Neuronal stem cell (in vitro differentiated cells): ENCODE data around the gene HDHD2.

ENCODE experiments used
- DNase-seq: peaks from one replicate; pipeline ENCODE4 v3.0.0-alpha.2; 2013; ENCODE audit warnings: low spot score
- H2AFZ ChIP-seq: one replicate; pipeline ENCODE4 v1.6.1; 2013; ENCODE audit warnings: mild to moderate bottlenecking, low read length, inconsistent platforms
- H2AK5ac ChIP-seq: 2 replicates; pipeline ENCODE4 v1.6.1; 2013; ENCODE audit warnings: low read depth, mild to moderate bottlenecking, inconsistent platforms, low read length, moderate library complexity, mixed read lengths
- H2BK120ac ChIP-seq: 2 replicates; pipeline ENCODE4 v1.6.1; 2013; ENCODE audit warnings: low read depth, mild to moderate bottlenecking, inconsistent platforms, low read length, moderate library complexity, mixed read lengths
- H2BK12ac ChIP-seq: one replicate; pipeline ENCODE4 v1.6.1; 2013; ENCODE audit warnings: low read length, inconsistent platforms
- H2BK15ac ChIP-seq: 2 replicates; pipeline ENCODE4 v1.6.1; 2013; ENCODE audit warnings: mild to moderate bottlenecking, low read length, inconsistent platforms, mixed read lengths
- H2BK5ac ChIP-seq: one replicate; pipeline ENCODE4 v1.6.1; 2013; ENCODE audit warnings: inconsistent platforms, mild to moderate bottlenecking, low read length, moderate library complexity
- H3K14ac ChIP-seq: one replicate; pipeline ENCODE4 v1.6.1; 2013; ENCODE audit warnings: low read length, inconsistent platforms
- H3K18ac ChIP-seq: 2 replicates; pipeline ENCODE4 v1.6.1; 2013; ENCODE audit warnings: low read length, inconsistent platforms
- H3K23ac ChIP-seq: 2 replicates; pipeline ENCODE4 v1.6.1; 2013; ENCODE audit warnings: low read depth, mild to moderate bottlenecking, mixed read lengths, low read length, inconsistent platforms; ENCODE audit not compliant: poor library complexity
- H3K27ac ChIP-seq: replicated peaks from 3 replicates; pipeline ENCODE4 v1.5.1; 2013; ENCODE audit warnings: low read length, inconsistent platforms
- H3K27me3 ChIP-seq, 3 experiments: 2 replicates each; pipeline ENCODE4 v1.6.1; 2013; ENCODE audit warnings: low read length in 3 of 3, mild to moderate bottlenecking in 2 of 3, inconsistent platforms in 1 of 3, low read depth in 1 of 3, mixed read lengths in 1 of 3, moderate library complexity in 1 of 3; ENCODE audit not compliant: control insufficient read depth in 3 of 3, insufficient read depth in 3 of 3
- H3K36me3 ChIP-seq, 2 donors: replicated peaks in 1 of 2; 2 replicates each; pipeline ENCODE4 v1.6.1; 2013; ENCODE audit warnings: low read length in 2 of 2; ENCODE audit not compliant: control insufficient read depth in 2 of 2, insufficient read depth in 2 of 2
- H3K4ac ChIP-seq: 2 replicates; pipeline ENCODE4 v1.6.1; 2013; ENCODE audit warnings: inconsistent platforms, mild to moderate bottlenecking, low read length, moderate library complexity
- H3K4me1 ChIP-seq, 2 donors: 1 replicate in 1 of 2; 2 replicates in 1 of 2; pipeline ENCODE4 v1.6.1; 2013; ENCODE audit warnings: low read length in 2 of 2, low read depth in 1 of 2; ENCODE audit not compliant: control insufficient read depth in 2 of 2, insufficient read depth in 1 of 2
- H3K4me2 ChIP-seq: one replicate; pipeline ENCODE4 v1.6.1; 2013; ENCODE audit warnings: mild to moderate bottlenecking, low read length, inconsistent platforms; ENCODE audit not compliant: insufficient read depth, poor library complexity, severe bottlenecking
- H3K4me3 ChIP-seq, 2 donors: 2 replicates each; pipeline ENCODE4 v1.5.1; 2013; ENCODE audit warnings: low read length in 2 of 2, mild to moderate bottlenecking in 2 of 2, inconsistent platforms in 1 of 2, moderate library complexity in 1 of 2
- H3K79me1 ChIP-seq: one replicate; pipeline ENCODE4 v1.6.1; 2013; ENCODE audit warnings: low read depth, mild to moderate bottlenecking, inconsistent platforms, low read length, moderate library complexity
- H3K9ac ChIP-seq: one replicate; pipeline ENCODE4 v1.6.1; 2013; ENCODE audit warnings: mild to moderate bottlenecking, low read depth, low read length, inconsistent platforms; ENCODE audit not compliant: poor library complexity
- H3K9me3 ChIP-seq, 2 donors: replicated peaks in 1 of 2; 2 replicates each; pipeline versions ENCODE3 to v1.6.1; 2013; ENCODE audit warnings: low read length in 2 of 2, mild to moderate bottlenecking in 2 of 2, inconsistent platforms in 1 of 2, low read depth in 1 of 2, mixed read lengths in 1 of 2, moderate library complexity in 1 of 2; ENCODE audit not compliant: control insufficient read depth in 2 of 2, insufficient read depth in 1 of 2
- H4K8ac ChIP-seq: one replicate; pipeline ENCODE4 v1.6.1; 2013; ENCODE audit warnings: low read depth, mild to moderate bottlenecking, inconsistent platforms, low read length, moderate library complexity
- H4K91ac ChIP-seq: one replicate; pipeline ENCODE4 v1.6.1; 2013; ENCODE audit warnings: low read length, low read depth, mild to moderate bottlenecking, inconsistent platforms; ENCODE audit not compliant: poor library complexity
- WGBS, 2 donors: extraction: QIAGEN DNeasy Blood & Tissue Kit; methylation state at CpG; one replicate each; pipeline ENCODE4 v1.1.7; 2013; ENCODE audit warnings: missing lambda C conversion rate in 2 of 2, mixed read lengths in 1 of 2; ENCODE audit not compliant: insufficient read length in 2 of 2, insufficient replicate concordance in 1 of 2; ENCODE audit errors: extremely low coverage in 2 of 2; 5-methylcytosine and 5-hydroxymethylcytosine counted together

Gene HDHD2

GRCh38 chr18:47168913-47169312 is 18.6 kb upstream of the HDHD2 start:
- WGBS, 2 donors, result no CpG with 5 or more reads among the region's 1 CpG

DNA sequence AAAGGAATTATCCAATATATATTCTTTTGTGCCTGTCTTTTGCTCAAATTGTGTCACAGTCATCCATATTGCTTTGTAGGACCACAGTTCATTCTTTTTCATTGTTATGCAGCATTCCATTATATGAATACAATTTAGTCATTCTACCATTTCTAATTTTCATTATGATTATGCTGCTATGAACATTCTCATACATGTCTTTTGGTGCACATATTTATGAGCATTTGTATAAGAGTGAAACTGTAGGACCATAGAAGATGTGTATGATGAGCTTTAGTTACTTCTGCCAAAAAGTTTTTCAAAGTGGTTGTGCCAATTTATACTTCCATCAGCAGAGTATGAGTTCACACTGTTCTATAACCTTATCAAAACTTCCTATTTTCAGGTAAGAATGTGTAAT is 18.2 kb upstream of the HDHD2 start:
- Histone ChIP-seq H2BK15ac (no peak overlapping the region), H3K27me3 (no peaks in the 10 kb centered on the region), H2BK120ac (no peak overlapping the region), H3K23ac (no peak overlapping the region), H3K27ac (no peak overlapping the region), H3K4me3 (no peak overlapping the region), H3K4ac (no peak overlapping the region), H3K79me1 (peaks cover 3% of the 10 kb centered on the region), H3K14ac (no peak overlapping the region), H4K8ac (no peak overlapping the region), H3K4me2 (no peak overlapping the region), H2AFZ (no peak overlapping the region), H2AK5ac (no peak overlapping the region), H4K91ac (no peak overlapping the region), H3K9me3 (no peaks in the 10 kb centered on the region), H3K4me1 (no peaks in the 10 kb centered on the region), H3K36me3 (peaks cover 0 to 30% of the 10 kb centered on the region in 2 donors), H2BK5ac (no peak overlapping the region), H3K9ac (no peak overlapping the region), H3K18ac (no peak overlapping the region), H2BK12ac (no peak overlapping the region)
- no peak for DNase-seq

More at GRCh38 chr18:47168913-47169312, 18.6 kb upstream of the HDHD2 start:
- H2AK5ac ChIP-seq, result no peak overlapping the region
- no peak overlapping the region for H3K27ac ChIP-seq
- no peak overlapping the region for H2BK15ac ChIP-seq
- H3K4me1 ChIP-seq, result no peaks in the 10 kb centered on the region
- no peaks in the 10 kb centered on the region for H3K9me3 ChIP-seq
- H3K27me3 ChIP-seq, result no peaks in the 10 kb centered on the region
- H3K23ac ChIP-seq, result no peak overlapping the region
- no peak overlapping the region for H2BK5ac ChIP-seq
- H3K4me3 ChIP-seq, result no peak overlapping the region
- H2BK120ac ChIP-seq, result no peak overlapping the region
- H3K36me3 ChIP-seq, result peaks cover 0 to 34% of the 10 kb centered on the region in 2 donors
- H2BK12ac ChIP-seq, result no peak overlapping the region
- no peak for DNase-seq
- H3K14ac ChIP-seq, result no peak overlapping the region
- no peak overlapping the region for H3K9ac ChIP-seq
- H3K4me2 ChIP-seq, result no peak overlapping the region
- peaks cover 3% of the 10 kb centered on the region for H3K79me1 ChIP-seq
- H3K18ac ChIP-seq, result no peak overlapping the region
- no peak overlapping the region for H3K4ac ChIP-seq
- H2AFZ ChIP-seq, result no peak overlapping the region
- no peak overlapping the region for H4K91ac ChIP-seq
- H4K8ac ChIP-seq, result no peak overlapping the region

GRCh38 chr18:47166294-47166693 is 16.0 kb upstream of the HDHD2 start:
- Histone ChIP-seq H2AK5ac (no peak overlapping the region), H3K79me1 (peaks cover 3% of the 10 kb centered on the region), H3K4ac (no peak overlapping the region), H2BK5ac (no peak overlapping the region), H4K8ac (no peak overlapping the region), H2AFZ (no peak overlapping the region), H2BK120ac (no peak overlapping the region), H3K9me3 (no peaks in the 10 kb centered on the region), H3K9ac (no peak overlapping the region), H3K36me3 (peaks cover 0 to 17% of the 10 kb centered on the region in 2 donors), H3K4me1 (no peaks in the 10 kb centered on the region), H3K27me3 (no peaks in the 10 kb centered on the region), H3K23ac (no peak overlapping the region), H2BK12ac (no peak overlapping the region), H3K27ac (no peak overlapping the region), H3K4me3 (no peak overlapping the region), H3K14ac (no peak overlapping the region), H3K18ac (no peak overlapping the region), H2BK15ac (no peak overlapping the region), H4K91ac (no peak overlapping the region), H3K4me2 (no peak overlapping the region)
- no peak for DNase-seq
- no CpG with 5 or more reads among the region's 2 CpGs for WGBS, 2 donors

DNA sequence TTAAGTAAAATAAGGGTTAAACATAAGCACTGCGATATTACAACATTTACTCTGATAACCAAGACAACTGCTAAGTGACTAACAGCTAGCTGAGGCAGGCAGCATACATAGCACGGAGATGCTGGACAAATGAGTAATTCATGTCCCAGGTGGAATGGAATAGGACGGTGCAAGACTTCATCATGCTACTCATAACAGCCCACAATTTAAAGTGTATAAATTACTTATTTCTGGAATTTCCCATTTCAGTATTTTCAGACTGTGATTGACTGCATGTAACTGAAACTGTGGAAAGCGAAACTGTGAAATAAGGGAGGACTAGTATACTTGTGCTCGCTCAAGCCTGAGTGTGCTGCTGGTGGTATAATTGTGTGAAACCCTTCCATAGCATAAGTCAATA is 12.9 kb upstream of the HDHD2 start:
- Histone ChIP-seq H2BK12ac (no peak overlapping the region), H3K4me2 (no peak overlapping the region), H3K79me1 (peaks cover 3% of the 10 kb centered on the region), H3K27ac (no peak overlapping the region), H3K9me3 (no peaks in the 10 kb centered on the region), H2AK5ac (no peak overlapping the region), H2BK15ac (no peak overlapping the region), H3K4me3 (no peak overlapping the region), H3K4me1 (no peaks in the 10 kb centered on the region), H2BK120ac (no peak overlapping the region), H3K36me3 (peaks cover 0 to 17% of the 10 kb centered on the region in 2 donors), H3K9ac (no peak overlapping the region), H3K14ac (no peak overlapping the region), H3K4ac (no peak overlapping the region), H2AFZ (no peak overlapping the region), H4K8ac (no peak overlapping the region), H3K23ac (no peak overlapping the region), H2BK5ac (no peak overlapping the region), H3K27me3 (no peaks in the 10 kb centered on the region), H3K18ac (no peak overlapping the region), H4K91ac (no peak overlapping the region)
- no peak for DNase-seq
- WGBS, 2 donors, result no CpG with 5 or more reads among the region's 5 CpGs
